ENCODE results near the gene ZNF507.

Gene ZNF507
- 36.3 to 118 (median 56.9) reads per million in 9 experiments for total RNA-seq

GRCh38 chr19:32345261-32346207 is at the start of gene ZNF507:
Gene ZNF507 (plus strand): TSS chr19:32345610. CDS start chr19:32352831, 7,221 bp downstream.
- Mint-ChIP-seq H3K4me1 (ENCODE audit: low read depth in 2 of 2) (peaks cover 22 to 34% of the 10 kb centered on the region in 2 donors), H3K27me3 (no peaks in the 10 kb centered on the region), H3K9me3 (no peaks in the 10 kb centered on the region), H3K36me3 (ENCODE audit: insufficient read depth) (peaks cover 31% of the 10 kb centered on the region), H3K27ac (peak within 1 kb of the TSS; percentile 98 to 99), H3K4me3 (peak within 1 kb of the TSS; percentile 97)
- ATAC-seq (replicated peaks) (peak; percentile 85), DNase-seq (peak; percentile 70 to 75 (median 73))

- Mint-ChIP-seq H3K36me3 (ENCODE audit: insufficient read depth) (no peaks in the 10 kb centered on the region), H3K4me1 (ENCODE audit: low read depth in 2 of 2) (no peaks in the 10 kb centered on the region), H3K27ac (no peak overlapping the region), H3K4me3 (no peak overlapping the region), H3K27me3 (peaks cover 15 to 44% of the 10 kb centered on the region in 2 donors), H3K9me3 (no peaks in the 10 kb centered on the region)
- no peak for DNase-seq
- ATAC-seq (replicated peaks), result no peak
Measured at GRCh38 chr19:32296694-32297093, 48.7 kb upstream of the ZNF507 start.

GRCh38 chr19:32302778-32303177 is 42.6 kb upstream of the ZNF507 start:
- no peak for ATAC-seq (replicated peaks)
- peaks cover 6 to 18% of the 10 kb centered on the region in 2 donors for H3K9me3 Mint-ChIP-seq
- peaks cover 26 to 47% of the 10 kb centered on the region in 2 donors for H3K27me3 Mint-ChIP-seq
- no peaks in the 10 kb centered on the region for H3K4me1 Mint-ChIP-seq (ENCODE audit: low read depth in 2 of 2)
- H3K27ac Mint-ChIP-seq, result no peak overlapping the region
- H3K4me3 Mint-ChIP-seq, result no peak overlapping the region
- no peaks in the 10 kb centered on the region for H3K36me3 Mint-ChIP-seq (ENCODE audit: insufficient read depth)
- no peak for DNase-seq

GRCh38 chr19:32303193-32303592 is 42.2 kb upstream of the ZNF507 start:
- no peak for ATAC-seq (replicated peaks)
- no peak overlapping the region for H3K4me3 Mint-ChIP-seq
- H3K27ac Mint-ChIP-seq, result no peak overlapping the region
- no peaks in the 10 kb centered on the region for H3K4me1 Mint-ChIP-seq (ENCODE audit: low read depth in 2 of 2)
- H3K9me3 Mint-ChIP-seq, result peaks cover 6 to 18% of the 10 kb centered on the region in 2 donors
- H3K36me3 Mint-ChIP-seq (ENCODE audit: insufficient read depth), result no peaks in the 10 kb centered on the region
- peaks cover 30 to 51% of the 10 kb centered on the region in 2 donors for H3K27me3 Mint-ChIP-seq
- no peak for DNase-seq

DNA sequence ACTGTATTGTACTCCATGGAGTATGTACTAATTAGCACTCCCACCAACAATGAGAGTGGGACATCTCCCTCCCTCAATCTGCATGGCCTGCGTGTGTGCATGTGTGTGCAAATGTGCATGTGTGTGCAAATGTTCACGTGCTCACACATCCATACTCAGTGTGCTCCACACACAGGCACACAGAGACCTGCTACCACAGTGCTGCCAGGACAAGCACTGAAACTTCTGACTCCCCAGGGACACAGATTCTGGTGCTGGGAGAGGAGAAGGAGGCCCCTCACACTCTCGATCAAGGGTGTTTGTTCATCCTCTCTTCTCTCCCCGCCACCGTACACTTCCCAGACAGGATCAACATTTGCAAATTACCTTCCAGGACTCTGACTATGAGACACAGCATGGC is 37.8 kb upstream of the ZNF507 start:
- DNase-seq (no peak), ATAC-seq (replicated peaks) (no peak)
- Mint-ChIP-seq H3K9me3 (peaks cover 6 to 18% of the 10 kb centered on the region in 2 donors), H3K4me3 (no peak overlapping the region), H3K27me3 (peaks cover 56 to 84% of the 10 kb centered on the region in 2 donors), H3K36me3 (ENCODE audit: insufficient read depth) (no peaks in the 10 kb centered on the region), H3K27ac (no peak overlapping the region), H3K4me1 (ENCODE audit: low read depth in 2 of 2) (no peaks in the 10 kb centered on the region)

- Mint-ChIP-seq H3K9me3 (peaks cover 0 to 11% of the 10 kb centered on the region in 2 donors), H3K27ac (no peak overlapping the region), H3K4me3 (no peak overlapping the region), H3K36me3 (ENCODE audit: insufficient read depth) (no peaks in the 10 kb centered on the region), H3K4me1 (ENCODE audit: low read depth in 2 of 2) (no peaks in the 10 kb centered on the region), H3K27me3 (peaks cover 48 to 80% of the 10 kb centered on the region in 2 donors)
- ATAC-seq (replicated peaks) (no peak), DNase-seq (no peak)
Measured at GRCh38 chr19:32308431-32309077, 36.9 kb upstream of the ZNF507 start.

- no peaks in the 10 kb centered on the region for H3K4me1 Mint-ChIP-seq (ENCODE audit: low read depth in 2 of 2)
- DNase-seq (no peak), ATAC-seq (replicated peaks) (no peak)
- H3K27ac Mint-ChIP-seq, result no peak overlapping the region
- no peaks in the 10 kb centered on the region for H3K36me3 Mint-ChIP-seq (ENCODE audit: insufficient read depth)
- H3K9me3 Mint-ChIP-seq, result peaks cover 0 to under 1% of the 10 kb centered on the region in 2 donors
- H3K27me3 Mint-ChIP-seq, result peaks cover 54 to 80% of the 10 kb centered on the region in 2 donors
- H3K4me3 Mint-ChIP-seq, result no peak overlapping the region
Measured at GRCh38 chr19:32309711-32310390, 35.6 kb upstream of the ZNF507 start.

- H3K9me3 Mint-ChIP-seq, result no peaks in the 10 kb centered on the region
- no peak overlapping the region for H3K4me3 Mint-ChIP-seq
- no peak overlapping the region for H3K27ac Mint-ChIP-seq
- ATAC-seq (replicated peaks) (no peak), DNase-seq (no peak)
- H3K36me3 Mint-ChIP-seq (ENCODE audit: insufficient read depth), result peaks cover 3% of the 10 kb centered on the region
- peaks cover 52 to 94% of the 10 kb centered on the region in 2 donors for H3K27me3 Mint-ChIP-seq
- no peaks in the 10 kb centered on the region for H3K4me1 Mint-ChIP-seq (ENCODE audit: low read depth in 2 of 2)
Measured at GRCh38 chr19:32311371-32311770, 34.0 kb upstream of the ZNF507 start.

- DNase-seq, result no peak
- ATAC-seq (replicated peaks), result no peak
- no peak overlapping the region for H3K27ac Mint-ChIP-seq
- no peaks in the 10 kb centered on the region for H3K4me1 Mint-ChIP-seq (ENCODE audit: low read depth in 2 of 2)
- no peaks in the 10 kb centered on the region for H3K9me3 Mint-ChIP-seq
- peaks cover 3% of the 10 kb centered on the region for H3K36me3 Mint-ChIP-seq (ENCODE audit: insufficient read depth)
- no peak overlapping the region for H3K4me3 Mint-ChIP-seq
- H3K27me3 Mint-ChIP-seq, result peaks cover 40 to 71% of the 10 kb centered on the region in 2 donors
Measured at GRCh38 chr19:32313569-32314265, 31.7 kb upstream of the ZNF507 start.

DNA sequence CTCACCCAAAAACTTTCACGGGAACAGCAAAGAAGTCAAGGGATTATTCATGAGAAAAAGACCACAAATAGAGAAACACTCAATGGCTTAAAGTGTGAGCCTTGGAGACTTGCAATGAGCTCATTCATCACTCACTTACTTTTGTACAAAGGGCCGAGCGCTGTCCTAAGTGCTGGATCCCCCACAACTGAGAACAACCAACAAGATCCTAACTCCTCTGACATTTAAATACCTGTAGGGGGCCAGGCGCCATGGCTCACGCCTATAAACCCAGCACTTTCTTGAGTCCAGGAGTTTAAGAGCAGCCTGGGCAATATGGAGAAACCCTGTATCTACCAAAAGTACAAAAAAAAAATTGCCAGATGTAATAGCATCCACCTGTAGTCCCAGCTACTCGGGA is 29.4 kb upstream of the ZNF507 start:
- Mint-ChIP-seq H3K9me3 (no peaks in the 10 kb centered on the region), H3K4me1 (ENCODE audit: low read depth in 2 of 2) (peaks cover 0 to 3% of the 10 kb centered on the region in 2 donors), H3K27me3 (peaks cover 25 to 56% of the 10 kb centered on the region in 2 donors), H3K4me3 (no peak overlapping the region), H3K36me3 (ENCODE audit: insufficient read depth) (peaks cover 3% of the 10 kb centered on the region), H3K27ac (no peak overlapping the region)
- no peak for DNase-seq
- no peak for ATAC-seq (replicated peaks)

DNA sequence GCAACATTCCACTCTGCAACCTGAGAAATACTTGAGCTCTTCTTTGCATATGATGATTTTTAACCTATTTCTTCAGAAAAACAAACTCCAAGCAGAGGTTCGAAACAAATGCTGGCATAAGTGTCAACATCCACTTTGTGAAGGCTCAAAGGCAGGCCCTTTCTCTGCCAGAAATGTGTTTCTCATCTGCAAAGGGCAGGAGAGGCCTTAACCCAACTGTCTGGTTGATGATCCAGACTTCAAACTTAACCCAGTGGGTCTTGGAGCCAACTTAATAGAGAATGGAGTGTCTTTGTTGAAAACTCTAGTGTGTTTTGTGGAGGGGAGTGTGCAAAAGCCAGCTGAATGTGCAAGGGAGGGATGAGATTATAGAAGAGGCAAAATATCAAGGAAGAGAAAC is 28.3 kb upstream of the ZNF507 start:
- ATAC-seq (replicated peaks), result no peak

GRCh38 chr19:32318884-32319520 is 26.4 kb upstream of the ZNF507 start:
- DNase-seq, result no peak

More for the DNA sequence above, 28.3 kb upstream of the ZNF507 start:
- Mint-ChIP-seq H3K36me3 (ENCODE audit: insufficient read depth) (peaks cover 3% of the 10 kb centered on the region), H3K9me3 (no peaks in the 10 kb centered on the region), H3K27me3 (peaks cover 25 to 53% of the 10 kb centered on the region in 2 donors), H3K27ac (no peak overlapping the region), H3K4me3 (no peak overlapping the region), H3K4me1 (ENCODE audit: low read depth in 2 of 2) (peaks cover 0 to 3% of the 10 kb centered on the region in 2 donors)
- no peak for DNase-seq

More at GRCh38 chr19:32318884-32319520, 26.4 kb upstream of the ZNF507 start:
- Mint-ChIP-seq H3K9me3 (no peaks in the 10 kb centered on the region), H3K4me3 (no peak overlapping the region), H3K27ac (no peak overlapping the region), H3K27me3 (peaks cover 34 to 58% of the 10 kb centered on the region in 2 donors), H3K4me1 (ENCODE audit: low read depth in 2 of 2) (peaks cover 0 to 3% of the 10 kb centered on the region in 2 donors), H3K36me3 (ENCODE audit: insufficient read depth) (peaks cover 6% of the 10 kb centered on the region)
- ATAC-seq (replicated peaks), result no peak
